HTR-8/SVneo (cell line): ENCODE data around the gene VIPR2.

Source experiments
- DNase-seq: peaks from one replicate; pipeline ENCODE4 v3.0.0; 2011; ENCODE audit warnings: low spot score, mixed read lengths; ENCODE audit not compliant: insufficient read length
- FAIRE-seq: peaks from 2 replicates; lab custom pipeline; 2011; peaks lifted over from hg19 to GRCh38; lab: Jason Lieb, UNC

The VIPR2 gene

DNA sequence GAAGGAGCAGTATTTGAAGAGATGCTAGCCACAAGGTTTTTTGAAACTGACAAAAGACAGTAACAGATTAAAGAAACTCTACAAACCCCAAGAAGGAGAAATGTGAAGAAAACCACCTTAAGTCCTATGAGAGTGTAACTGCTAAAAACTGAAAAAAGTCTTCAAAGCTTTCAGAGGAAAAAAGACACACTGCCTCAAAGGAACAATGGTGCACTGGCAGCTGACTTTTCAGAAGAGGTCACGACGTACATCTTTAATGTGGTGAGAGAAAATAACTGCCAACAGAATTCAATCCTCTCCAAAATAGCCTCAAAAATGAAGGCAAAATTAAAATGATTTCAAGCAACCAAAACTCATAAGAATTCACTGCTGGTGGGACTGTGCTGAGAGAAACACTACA, 94.0 kb downstream of the VIPR2 start:
- FAIRE-seq (no peak), DNase-seq (no peak)

GRCh38 chr7:159049266-159050025, 95.2 kb downstream of the VIPR2 start:
- DNase-seq (no peak), FAIRE-seq (no peak)

DNA sequence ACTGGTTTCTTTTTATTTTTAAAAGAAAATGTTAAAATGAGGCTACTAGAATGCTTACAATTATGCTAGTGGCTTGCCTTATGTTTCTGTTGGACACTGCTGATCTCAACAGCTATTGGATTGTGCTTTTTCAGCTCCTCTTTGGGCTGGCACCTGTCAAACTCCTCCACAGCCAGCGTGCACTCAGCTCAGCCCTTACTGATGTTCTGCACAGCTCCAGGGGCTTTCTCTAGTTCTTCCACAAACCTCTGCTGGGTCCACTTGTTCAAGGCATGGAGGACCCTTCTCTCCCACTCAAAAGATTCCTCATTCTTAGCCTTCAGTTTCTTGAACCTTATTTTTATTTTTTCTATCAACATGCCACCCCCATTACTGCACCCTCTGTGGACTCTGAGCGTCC, 96.0 kb downstream of the VIPR2 start:
- DNase-seq (no peak), FAIRE-seq (no peak)

GRCh38 chr7:159047536-159047935, 97.1 kb downstream of the VIPR2 start:
- FAIRE-seq (no peak), DNase-seq (no peak)

GRCh38 chr7:159046300-159046699, 98.4 kb downstream of the VIPR2 start:
- FAIRE-seq: no peak
- no peak for DNase-seq

- DNase-seq (no peak), FAIRE-seq (no peak)
Observed at GRCh38 chr7:159045839-159046238, 98.8 kb downstream of the VIPR2 start.

GRCh38 chr7:159042581-159043101, 102.0 kb downstream of the VIPR2 start:
- FAIRE-seq (no peak), DNase-seq (no peak)

GRCh38 chr7:159042103-159042502, 102.6 kb downstream of the VIPR2 start:
- DNase-seq: no peak
- FAIRE-seq: no peak

DNA sequence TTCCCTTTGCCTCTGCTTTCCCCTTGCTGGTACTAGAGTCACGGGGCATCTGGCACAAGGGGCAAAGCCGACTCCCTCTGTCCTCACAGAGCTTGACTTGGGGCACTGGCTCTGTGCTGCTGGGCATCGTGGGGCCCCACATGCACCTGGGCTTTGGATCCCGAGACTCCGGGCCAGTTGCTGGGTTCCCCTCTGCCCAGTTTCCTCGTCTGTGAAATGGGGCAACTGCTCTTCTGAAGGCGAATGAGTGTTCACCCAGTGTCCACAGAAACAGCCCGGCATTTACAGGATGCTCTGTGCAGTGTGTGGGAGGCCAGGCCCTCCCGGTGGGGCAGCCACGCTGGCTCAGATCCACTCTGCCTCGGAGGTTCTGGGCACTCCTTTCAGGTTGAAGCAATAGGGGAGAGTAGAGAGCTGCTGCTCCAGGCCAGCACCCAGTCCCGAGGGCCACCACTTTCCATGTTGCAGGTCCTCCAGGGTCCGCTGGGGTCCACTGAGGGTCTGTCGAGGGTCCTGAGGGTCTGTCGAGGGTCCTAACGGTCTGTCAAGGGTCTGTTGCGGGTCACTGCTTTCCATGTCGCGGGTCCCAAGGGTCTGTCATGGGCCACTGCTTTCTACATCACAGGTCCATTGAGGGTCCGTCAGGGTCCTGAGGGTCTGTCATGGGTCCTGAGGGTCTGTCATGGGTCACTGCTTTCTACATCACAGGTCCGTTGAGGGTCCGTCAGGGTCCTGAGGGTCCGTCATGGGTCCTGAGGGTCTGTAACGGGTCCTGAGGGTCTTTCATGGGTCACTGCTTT, 103.6 kb downstream of the VIPR2 start:
- FAIRE-seq: no peak
- DNase-seq: no peak

DNA sequence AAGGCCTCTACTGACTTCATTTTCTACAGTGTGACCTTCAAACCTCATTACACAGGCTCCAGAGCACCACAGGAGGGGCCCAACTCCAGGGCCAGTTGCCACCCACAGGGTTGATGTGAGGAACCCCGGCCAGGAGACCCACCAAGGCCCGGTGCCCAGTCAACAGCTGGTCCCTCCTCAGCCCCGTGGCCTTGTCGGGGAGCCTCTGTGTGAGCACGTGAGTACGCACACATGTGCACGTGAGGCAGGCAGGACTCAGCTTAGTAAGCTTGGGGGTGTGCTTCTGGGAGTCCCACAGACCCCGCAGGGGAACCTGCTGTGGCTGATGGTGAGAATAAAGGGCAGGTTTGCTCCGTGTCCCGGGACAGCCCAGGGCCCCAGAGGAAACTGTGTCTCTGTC, 104.5 kb downstream of the VIPR2 start:
- no peak for FAIRE-seq
- DNase-seq: no peak

DNA sequence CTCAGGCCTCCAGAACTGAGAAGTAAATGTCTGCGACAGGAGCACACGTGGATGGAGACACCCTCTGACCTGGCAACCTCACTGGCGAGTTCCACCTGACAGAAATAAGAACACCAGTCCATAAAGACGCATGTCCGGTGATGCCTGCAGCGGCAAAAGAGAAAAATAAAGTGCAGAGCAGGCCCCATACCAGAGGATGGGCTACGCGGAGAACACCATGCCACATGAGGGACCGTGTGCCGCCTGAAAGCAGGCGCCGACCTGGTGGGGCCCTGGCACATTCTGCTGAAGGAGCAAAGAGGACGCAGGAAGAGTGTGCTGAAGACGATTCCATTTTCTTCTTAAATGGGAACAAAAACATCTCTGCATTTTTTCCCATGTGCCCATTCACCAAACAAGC, 105.0 kb downstream of the VIPR2 start:
- no peak for DNase-seq
- FAIRE-seq: no peak

DNA sequence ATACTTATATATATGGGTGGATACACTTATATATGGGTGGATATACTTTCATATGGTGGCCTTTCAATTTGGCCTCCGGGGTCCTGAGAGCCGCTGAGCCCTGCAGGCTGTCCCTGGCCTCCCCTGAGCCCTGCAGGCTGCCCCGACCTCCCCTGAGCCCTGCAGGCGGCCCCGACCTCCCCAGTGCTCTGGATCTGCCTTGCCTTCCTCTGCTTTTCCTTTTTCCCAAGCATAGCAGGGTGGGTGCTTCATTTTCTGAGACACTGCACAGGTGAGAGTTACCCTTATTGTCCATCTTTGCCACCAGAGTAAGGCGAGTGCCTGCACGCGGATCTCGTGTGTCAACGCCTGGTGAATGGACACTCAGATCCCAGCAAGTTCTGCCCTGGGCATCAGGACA, 106.6 kb downstream of the VIPR2 start:
- no peak for DNase-seq
- FAIRE-seq: no peak

- FAIRE-seq: no peak
- DNase-seq: no peak
Observed at GRCh38 chr7:159036916-159037605, 107.6 kb downstream of the VIPR2 start.

DNA sequence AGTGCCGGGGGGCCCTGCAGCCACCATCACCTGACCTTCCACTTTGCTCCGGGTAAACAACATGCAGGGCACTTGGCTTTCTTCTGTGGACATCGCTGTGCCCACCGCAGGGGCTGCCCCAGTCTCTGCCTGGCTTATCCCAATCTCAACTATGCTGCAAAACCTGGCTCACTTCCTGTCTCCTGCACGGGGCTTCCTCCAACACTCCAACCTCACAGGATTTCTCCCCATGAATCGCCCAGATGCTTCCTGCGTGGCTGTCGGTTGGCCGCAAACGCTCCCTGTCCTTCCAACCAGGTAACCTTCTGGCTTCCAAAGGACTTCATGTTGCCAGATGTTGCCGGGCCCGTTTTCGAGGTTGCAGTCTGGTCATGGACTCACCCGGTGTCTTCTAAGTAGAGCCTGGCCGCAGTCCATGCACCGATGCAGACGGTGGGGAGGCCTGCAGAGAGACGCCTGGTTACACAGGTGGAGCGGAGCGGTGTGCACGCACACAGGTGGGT, 109.0 kb downstream of the VIPR2 start:
- DNase-seq (no peak), FAIRE-seq (no peak)

- DNase-seq (no peak), FAIRE-seq (no peak)
Observed at GRCh38 chr7:159034988-159035387, 109.7 kb downstream of the VIPR2 start.

GRCh38 chr7:159034394-159034793, 110.3 kb downstream of the VIPR2 start:
- DNase-seq (no peak), FAIRE-seq (no peak)

- DNase-seq (no peak), FAIRE-seq (no peak)
Observed at GRCh38 chr7:159033956-159034355, 110.7 kb downstream of the VIPR2 start.

DNA sequence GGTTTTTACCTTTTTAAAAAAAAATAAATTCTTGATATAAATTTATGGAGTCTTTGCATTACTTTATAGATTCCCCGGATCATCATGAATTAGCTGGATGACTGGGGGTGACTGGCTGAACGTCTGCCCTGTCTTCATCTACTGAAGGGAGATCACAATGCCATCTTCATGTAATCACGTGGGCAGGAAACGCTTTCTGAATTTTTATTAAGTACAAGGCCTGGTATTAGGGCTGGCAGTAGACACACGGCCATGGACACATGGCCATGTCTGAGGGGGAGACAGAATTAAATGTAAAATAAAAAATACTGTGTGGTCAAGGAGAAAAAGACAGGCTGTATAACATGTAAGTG, 111.2 kb downstream of the VIPR2 start:
- no peak for FAIRE-seq
- no peak for DNase-seq

- FAIRE-seq (no peak), DNase-seq (no peak)
Observed at GRCh38 chr7:159032753-159033472, 111.8 kb downstream of the VIPR2 start.

DNA sequence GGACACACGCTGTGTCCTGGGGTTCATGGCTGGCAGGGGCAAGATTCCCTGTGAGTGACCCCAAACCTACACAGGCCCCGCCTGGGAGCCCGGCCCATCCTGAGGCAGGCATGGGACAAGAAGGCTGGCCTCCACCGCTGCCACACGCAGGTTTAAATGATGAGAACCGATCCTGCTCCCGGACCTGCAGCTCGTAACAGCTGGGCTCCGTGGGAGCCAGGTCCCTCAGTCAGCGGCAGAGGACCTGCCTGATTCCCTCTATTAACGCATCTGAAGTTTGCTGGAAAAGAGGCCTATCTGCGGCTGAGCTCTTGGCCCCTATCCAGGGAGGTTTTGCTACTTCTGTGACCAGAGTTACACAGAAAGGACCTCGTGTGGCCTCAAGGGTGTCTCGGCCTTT, 112.3 kb downstream of the VIPR2 start:
- no peak for DNase-seq
- no peak for FAIRE-seq
